Measurements from ENCODE around the gene MAJIN.
A peak's percentile ranks its signal among the peaks of the same experiment; 100 is the strongest.

Gene MAJIN

DNA sequence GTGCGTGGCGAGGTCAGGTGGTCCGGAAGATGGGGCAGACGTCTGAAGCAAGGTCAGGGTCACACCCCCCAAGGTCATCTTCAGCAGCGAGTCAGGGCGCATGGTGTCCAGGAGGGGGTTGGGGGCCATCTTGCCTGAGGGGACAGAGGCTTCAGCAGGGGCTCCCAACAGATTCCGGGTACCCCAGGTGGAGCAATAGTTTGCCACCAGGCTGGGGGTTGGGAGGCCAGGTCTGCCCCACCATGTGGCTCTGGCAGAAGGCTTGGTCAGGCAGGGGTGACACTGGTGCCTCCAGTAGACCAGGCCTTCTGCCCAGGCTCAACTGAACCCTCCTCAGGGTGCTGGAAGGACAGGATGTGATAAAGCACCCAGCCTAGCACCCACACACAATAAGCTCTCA lies 60.8 kb downstream of the MAJIN start:
- no peak for DNase-seq

DNA sequence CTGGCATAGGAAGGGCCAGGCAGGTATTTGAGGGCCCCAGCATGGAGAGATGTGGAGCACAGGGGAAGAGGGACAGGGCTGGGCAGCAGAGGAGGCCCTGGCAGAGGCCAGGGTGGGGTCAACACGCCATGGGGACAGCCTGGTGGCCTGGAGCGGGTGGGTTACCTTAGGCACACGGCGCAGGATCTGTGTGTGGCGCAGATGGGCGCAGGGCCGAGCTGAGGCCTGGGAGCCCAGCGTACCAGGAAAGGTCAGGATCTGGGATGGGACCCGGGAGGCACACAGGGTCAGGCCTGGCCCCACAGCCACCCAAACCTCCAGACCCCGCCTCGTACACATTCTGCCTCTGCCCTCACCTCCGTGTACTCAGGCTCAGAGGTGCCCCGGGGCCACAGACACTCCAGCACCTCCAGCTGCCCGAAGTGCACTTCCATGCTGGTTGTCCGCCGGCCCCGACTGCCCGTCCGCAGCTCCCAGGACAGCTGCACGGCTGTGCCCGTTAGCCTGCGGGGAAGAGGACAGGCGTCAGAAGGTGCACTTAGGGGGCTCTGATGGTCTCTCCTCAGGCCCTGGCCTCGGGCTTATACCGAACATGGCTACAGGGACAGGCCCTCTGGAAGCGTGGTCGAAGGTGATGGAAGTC lies 61.3 kb downstream of the MAJIN start:
- DNase-seq = no peak

DNA sequence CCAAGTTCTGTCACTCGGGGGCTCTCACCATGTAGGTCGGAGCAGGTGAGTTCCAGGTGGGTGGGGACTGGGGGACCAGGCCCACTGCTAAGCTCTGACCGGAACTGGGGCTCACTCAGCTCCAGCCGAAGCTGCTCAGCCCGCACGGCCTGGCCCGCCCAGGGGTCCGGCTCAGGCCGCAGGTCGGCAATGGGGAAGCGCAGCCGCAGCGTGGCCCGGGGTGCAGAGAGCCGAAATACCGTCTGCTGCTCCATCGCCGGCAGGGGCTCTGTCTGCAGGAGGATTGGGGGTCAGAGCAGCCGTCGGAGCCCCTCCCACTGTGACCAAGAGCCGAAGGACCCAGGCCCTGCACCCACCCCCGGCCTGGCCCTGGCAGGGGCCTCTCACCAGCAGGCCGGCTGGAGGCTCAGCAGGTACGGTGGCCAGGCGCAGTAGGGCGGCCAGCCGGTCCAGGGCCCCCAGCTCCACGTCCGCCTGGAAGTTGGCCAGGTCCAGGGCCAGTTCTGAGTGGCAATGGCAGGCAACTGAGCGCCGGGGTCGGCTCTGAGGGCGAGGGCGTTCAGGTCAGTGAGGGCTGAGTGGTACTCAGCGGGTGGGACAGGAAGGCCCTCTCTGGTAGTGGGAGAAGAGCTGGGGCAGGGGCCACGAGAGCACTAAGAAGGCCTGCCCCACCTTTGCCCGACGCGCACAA lies 62.1 kb downstream of the MAJIN start:
- DNase-seq = no peak

DNA sequence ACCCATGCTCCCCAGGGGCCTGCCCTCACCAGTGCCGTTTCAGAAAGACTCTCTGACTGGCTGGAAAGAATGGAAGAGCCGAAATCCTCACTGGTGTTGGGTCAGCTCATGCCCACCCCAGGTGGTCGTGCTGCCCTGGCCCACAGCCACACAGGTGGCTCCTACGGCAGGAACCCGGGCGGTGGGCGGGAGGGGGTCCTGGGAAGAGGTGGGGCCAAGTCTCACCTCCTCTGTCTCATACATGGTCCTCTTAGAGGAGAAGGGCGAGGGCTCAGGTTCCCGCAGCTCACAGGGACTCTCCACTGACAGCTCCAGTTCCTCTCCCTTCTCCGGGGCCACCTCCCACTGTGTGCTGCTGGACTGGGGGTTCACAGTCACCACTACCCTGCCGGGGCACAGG lies 63.1 kb downstream of the MAJIN start:
- DNase-seq = no peak

DNA sequence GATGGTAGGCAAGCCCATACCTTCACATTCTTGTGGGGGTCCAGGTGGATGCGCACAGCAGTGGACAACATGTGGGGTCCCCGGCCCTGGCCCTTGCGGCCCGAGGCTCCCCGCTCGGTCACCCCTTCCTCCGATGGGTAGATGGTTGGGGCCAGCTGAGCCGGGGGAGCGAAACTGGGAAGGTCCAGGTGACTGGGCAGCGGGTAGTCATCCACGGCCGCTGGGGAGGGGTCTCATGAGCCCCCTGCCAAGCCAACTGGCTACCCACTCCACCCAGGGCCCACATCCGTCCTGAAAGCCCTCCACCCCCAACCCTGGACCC lies 65.6 kb downstream of the MAJIN start:
- DNase-seq = no peak

DNA sequence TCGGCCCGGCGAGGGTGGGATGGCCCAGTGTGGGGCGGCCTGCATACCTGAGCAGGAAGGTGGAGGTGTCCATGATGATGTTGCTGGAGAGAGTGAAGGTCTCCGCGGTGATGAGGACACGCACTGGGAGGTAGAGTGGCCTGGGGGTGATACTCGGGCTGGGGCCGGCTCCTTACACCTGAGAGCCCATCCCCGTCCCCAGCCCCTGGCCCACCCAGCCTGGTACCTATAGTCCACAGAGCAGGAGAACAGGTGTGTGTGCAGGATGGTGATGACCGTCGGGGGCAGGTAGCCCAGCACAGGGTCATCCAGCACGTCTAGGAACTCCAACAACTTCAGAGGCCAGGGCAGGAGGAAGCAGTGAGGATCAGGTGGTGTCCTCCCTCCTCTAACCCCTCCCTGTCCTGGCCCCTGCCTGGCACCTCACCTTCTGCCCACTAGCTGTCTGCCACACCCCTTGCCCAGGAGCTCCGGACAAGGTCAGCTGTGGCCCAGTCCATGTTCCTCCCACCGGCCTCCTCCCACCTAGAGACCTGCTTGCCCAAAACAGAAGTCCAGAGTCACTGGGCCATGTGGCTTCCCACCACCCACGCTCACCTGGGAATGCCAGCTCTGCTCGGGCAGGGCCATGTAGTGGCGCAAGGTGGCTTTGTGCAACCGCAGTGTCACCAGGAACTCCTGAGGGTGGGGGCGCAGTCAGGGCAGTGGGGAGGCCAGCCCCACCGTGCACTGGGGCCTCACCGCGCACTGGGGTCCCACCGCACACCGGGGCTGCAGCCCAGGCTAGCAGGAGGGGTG lies 66.2 kb downstream of the MAJIN start:
- DNase-seq = no peak

DNA sequence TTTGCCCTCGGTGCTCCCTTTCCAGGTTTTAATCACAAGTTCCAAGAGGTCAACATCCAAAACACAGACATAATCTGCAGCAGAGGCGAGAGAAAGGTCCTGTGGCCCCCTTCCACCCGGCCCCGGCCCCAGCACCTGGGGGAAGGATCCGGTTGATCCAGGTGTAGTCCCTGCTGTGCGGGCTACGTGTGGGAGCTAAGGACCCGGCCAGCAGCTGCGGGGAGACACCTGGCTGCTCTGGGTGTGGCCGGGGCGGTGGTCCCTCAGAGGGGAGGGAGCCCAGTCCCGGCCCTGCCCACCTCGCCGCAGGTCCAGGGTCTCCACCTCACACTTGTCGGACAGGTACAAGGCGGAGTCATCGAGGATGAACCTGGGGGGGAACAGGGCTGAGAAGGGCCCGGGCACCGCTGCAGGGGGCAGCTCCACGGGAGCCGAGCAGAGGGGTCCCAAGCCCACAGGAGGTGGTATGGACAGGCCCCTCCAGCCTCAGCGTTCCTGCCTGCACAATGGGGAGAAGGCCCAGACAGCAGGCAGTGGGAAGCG lies 68.5 kb downstream of the MAJIN start:
- DNase-seq = no peak

DNA sequence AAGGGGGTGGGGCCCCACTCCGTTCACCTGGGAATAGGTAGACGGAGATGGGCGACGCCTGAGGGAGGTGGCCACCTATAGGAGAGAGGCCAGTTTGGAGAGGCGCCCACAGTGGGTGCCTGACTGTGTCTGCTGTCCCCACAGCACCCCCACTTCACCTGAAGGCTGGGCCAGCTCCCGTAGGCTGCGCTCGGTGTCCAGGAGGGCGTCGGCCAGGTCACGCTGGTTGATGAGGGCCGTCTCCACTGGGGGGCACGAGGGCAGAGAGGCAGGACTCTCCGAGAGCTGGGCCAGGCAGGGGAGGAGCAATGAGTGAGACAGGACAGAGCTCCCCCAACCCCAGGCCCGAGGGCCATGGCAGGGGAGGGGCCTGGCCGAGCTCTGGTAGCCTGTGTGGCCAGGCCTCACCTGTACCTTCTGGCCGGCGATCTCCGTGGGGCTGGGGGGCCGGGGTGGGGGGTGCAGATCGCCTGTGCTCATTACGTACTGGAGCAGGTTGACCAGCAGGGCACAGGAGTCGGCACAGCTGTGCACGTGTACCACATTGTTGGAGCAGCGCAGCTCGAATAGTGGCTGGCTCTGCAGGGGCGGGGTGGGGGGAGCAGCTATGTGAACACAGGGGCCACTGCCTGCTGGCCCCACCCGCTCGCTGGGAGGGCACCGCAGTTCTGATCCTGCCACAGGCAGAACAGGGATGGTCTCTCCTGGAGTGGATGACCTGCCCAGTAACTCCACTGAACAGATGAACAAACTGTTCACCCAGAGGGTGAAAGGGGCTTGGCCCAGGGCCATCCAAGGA lies 69.6 kb downstream of the MAJIN start:
- DNase-seq = no peak

DNA sequence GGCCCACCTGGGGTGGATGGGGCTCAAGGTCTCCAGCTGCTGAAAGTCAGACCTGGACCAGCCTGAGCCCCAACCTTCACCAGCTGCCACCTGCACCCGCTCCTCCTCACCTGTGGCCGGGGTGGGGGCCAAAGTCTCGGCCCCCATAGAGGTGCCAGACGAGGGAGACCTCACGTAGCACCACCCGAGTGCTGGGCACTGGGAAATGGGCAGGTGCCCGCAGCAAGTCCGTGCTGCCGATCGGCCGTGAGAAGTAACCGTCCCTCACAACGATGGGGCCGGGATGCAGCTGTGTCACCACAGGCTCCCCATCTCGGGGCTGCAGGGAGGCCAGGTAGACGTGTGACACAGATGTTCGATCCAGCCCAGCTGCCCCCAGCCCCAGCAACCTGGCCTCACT lies 71.1 kb downstream of the MAJIN start:
- DNase-seq = no peak

DNA sequence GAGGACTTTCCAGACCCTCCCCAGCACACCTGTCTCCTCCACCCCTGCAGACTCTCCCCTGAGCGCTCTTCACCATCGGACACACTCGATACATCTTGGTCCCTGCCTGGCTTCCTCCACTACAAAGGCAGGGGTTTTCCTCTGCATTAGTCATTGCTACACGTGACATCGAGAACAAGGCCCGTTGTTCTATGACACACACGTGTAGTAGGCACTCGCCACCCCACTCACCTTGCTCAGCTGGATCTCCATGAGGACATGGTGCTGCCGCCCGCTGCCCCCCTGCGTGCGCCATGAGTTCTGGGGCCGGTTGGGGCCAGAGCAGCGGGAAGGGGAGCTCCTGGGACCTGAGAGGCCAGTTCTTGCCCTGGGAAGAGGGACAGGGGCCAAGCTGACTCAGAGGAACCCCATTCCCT lies 71.6 kb downstream of the MAJIN start:
- DNase-seq = no peak

DNA sequence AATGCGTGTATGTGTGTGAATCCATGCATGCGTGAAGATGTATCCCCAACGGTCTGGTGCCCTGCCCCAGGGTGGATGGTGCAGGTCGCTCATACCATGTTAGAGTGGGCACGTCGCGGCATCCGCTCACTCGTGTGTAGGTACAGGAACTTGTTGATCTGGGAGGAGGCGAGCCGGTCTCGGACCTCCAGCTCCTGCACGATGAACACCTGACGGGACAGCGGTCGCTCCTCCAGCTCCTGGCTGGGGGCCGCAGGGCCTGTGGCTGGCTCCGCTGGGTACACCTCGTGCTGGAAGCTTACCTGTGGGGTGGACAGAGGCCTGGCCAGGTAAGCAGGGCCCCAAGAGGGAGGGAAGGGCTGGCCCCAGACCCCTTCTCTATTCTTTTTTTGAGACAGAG lies 73.4 kb downstream of the MAJIN start:
- no peak for DNase-seq

DNA sequence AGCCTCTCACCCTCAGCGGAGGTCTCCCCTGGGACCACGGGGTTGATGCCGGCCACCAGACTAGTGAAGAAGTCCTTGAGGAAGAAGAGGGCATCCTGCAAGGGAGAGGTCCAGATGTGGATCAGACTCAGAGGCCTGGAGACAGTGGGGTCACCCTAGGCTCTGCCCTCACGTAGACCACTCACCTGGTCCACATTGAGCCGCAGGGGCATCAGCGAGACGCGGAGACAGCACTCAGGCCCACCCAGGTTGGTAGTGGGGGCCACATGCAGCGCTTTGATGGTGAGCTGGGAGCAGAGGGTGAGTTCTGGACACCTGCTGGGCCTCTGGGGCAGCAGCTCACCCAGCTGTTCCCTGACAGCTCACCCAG lies 73.8 kb downstream of the MAJIN start:
- no peak for DNase-seq

DNA sequence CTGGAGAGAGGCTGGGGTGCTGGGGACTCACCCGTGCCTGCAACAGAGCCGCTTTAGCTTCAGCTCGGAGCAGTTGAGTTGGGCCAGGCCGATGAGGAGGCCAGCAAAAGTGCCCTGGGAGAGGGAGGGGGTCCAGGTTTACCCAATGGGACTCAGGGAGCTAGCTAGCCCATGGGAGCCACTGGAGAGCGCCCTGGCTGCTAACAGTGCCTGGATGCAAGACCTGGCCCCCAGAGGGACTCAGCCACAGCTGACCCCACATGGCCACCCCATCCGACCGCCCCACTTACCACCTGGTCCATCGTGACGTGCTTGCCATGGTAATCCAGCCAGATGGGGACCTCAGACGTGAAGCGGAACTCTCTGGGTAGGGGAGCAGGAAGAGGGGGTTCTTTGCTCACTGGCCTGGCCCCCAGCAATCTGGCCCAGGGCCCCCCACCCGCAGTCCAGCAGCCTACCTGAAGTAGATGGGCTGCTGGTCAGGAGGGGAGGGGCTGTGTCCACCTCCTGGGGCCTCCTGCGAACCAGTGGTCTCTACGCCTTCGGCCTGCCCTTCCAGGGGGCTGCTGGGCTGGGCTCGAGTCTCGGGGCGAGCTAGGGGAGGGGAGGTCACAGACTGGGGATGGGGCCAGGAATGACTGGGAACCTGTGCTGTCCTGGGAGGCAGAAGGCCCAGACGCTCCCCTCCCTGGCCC lies 74.4 kb downstream of the MAJIN start:
- no peak for DNase-seq

DNA sequence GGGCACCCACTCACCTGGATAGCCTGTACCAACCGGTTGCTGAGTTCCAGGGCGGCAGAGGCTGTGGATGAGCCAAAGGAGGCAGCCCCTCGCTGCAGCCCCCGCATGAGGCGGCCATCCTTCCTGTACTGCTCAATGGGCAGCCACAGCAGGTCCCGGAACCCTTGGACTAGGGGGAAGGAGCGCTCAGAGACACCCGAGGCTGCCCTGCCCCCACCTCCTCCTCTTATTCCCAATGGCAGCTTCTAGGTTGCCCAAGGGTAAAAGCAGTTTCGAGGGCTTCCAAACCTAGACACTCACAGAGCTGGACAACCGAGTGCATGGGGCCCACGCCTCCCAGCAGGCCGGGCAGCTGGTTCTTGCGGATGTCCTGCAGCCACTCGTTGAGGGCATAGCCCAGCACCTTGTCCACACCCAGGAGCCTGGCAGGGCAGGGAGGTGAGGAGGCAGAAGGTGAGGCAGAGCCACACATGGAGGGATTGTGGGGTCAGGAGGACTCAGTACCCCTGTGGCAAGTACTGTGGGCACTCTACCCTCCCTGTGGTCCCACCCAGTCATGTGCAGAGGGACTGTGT lies 75.4 kb downstream of the MAJIN start:
- DNase-seq = no peak

DNA sequence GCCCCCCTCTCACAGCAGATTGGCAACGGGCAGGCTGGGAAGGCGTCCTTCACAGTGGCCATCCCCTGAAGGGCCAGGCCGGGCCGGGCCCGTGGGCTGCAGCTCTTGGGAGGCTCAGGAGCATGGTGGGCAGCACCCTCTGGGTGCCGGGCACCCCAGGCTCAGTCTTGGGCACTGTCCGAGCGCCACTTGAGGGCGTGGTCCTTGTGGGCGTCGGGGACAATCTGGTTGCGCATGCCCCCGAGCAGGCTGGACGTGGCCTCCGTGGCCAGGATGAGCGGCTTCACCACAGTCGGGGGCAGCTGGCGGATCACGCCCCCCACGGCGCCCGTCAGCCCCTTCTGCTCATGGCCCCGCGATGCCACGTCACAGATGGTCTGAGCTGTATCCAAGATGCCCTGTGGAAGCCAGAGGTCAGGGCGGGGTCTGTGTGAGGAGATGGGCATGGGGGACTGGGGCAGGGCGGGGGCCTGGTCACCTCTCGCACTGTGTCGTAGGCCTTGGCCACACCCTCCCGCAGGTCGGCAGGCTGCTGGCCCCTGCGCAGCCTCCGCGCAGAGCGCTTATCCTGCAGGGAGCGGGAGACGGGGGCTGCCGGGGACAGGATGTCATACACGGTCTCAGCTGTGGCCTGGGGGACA lies 77.0 kb downstream of the MAJIN start:
- no peak for DNase-seq

DNA sequence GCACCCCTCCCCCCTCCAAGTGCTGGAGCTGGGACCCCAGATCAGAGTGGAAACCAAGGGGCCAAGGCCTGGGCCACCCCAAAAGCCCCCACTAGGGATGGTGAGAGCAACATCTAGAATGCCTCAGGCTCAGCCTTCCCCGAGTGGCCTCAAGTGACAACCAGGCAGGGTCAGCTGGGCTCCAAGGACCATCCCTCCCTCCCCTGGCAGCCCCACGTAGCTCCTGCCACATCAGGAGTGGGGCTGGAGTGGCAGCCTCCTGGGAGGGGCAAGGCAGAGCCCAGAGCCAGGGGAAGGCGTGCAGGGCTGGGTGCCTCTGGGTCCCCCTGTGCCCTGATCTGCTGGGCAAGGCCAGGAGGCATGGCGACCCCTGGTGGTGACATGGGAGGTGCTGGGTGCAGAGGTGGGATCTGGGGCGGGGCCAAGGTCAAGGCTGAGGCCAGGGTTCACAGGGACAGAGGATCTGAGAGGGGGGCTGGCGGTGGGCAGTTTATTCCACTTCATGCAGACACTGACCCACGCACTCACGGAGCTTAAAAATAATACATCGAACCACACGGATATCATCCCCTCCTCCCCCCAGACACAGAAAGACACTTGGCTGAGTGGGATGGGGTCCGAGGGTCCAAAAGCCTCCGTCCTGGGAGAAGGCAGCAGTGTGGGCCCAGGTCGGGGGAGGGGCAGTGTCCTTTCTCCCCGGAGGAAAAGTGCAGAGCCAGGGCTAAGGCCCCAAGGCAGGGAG lies 77.7 kb downstream of the MAJIN start:
- peak; percentile 49 for DNase-seq

DNA sequence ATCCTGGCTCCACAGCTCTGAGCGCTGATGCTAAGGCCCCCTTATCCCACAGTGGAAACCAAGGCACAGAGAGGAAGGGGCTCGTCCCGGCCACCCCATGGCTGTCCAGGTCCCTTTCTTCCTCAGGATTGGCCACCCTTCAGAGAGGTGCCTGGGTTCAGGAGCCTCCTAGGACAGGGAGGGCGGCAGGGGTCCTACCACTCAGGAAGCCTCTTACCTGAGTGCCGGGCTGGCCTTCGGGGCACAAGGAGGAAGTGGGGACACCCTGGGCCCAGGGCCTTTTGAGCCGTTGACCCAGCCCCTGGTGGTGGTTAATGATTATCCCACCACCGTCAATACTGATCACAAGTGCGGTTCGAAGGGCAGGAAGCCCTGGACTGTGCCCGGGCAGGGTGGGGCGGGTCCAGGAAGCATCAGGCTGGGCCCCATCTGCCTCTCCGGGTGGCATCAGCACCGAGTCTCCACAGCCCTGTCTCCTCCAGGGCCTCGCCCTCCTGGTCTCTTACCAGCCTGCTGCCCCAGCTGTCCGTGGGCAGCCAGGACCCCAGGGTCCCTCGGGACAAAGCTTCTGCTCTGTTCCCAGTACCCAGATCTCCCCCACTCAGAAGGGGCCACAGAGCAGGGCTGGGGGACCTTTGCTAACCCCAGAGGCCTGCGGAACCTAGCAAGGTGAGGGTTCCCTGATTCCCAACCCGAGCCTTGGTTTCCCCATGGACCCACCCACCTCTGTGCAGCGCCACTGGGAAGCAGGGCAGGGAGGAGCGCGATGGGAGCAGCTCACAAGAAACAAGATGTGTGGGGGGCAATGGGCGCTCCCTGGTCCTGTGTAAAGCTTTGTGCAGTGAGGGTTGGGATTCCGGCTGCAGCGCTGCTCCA lies 78.5 kb downstream of the MAJIN start:
- no peak for DNase-seq

DNA sequence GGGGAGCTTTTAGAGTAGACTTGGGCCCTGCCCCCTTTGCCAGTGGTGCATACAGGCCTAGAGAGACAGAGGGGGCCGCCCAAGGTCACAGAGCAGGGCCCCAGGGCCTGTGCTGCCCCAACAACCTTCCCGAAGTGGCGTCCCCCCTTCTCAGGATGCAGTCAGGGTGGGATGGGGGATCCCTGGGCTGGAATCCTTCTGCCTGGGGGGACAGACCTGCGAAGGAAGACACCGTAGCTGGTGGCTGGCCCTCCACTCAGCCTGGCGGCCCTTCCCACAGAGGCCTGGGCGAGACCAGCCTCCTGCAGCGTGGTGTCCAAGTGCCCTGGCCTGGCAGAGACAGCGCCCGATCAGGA lies 79.1 kb downstream of the MAJIN start:
- no peak for DNase-seq

DNA sequence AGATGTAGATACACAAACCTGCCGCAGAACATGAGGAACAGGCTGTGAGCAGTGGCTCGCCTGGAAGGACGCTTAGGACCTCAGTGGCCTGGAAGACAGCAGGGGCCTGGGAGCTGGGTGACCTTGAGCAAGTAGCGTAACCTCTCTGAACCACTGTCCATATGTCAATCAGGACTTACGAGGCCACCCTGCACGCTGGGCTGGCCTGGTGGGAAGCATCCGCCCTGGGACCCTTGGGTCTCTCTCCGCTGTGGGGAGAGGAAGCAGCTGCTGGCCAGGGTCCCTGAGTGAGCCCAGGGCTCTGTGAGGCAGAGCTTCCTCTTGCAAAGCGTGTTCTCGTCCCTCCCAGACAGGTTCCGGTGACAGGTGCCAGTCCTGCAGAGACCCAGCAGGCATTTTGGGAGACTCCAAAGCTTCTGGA lies 79.5 kb downstream of the MAJIN start:
- no peak for DNase-seq

DNA sequence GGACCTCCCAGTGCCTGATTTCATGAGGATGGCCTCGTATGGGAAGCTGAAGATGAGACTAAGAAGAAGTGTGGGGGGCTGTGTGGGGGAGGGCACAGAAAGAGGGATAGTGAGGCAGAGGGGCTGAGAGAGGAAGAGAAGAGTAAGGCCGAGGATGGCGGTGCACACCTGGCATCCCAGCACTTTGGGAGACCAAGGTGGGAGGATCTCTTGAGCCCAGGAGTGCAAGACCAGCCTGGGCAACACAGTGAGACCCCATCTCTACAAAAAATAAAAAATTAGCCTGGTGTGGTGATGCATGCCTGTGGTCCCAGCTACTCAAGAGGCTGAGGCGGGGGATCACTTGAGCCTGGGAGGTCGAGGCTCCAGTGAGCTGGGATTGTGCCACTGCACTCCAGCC lies 80.0 kb downstream of the MAJIN start:
- DNase-seq = no peak
